MM.1S (cell line): ENCODE measurements around the gene ALKBH8.

Experiments used
- CTCF ChIP-seq: fragments of 300-600 bp; sonication (generic); IDR thresholded peaks from 2 replicates; pipeline ENCODE4 v1.5.1; 2016; ENCODE audit warnings: antibody characterized with exemption, low read length, mixed read lengths
- EZH2 ChIP-seq: fragments of 300-600 bp; sonication (generic); optimal IDR thresholded peaks from 2 replicates; pipeline ENCODE3; 2017; ENCODE audit warnings: low read depth, mild to moderate bottlenecking, antibody characterized with exemption, low read length, mixed read lengths

GRCh38 chr11:107598225-107599139 lies 32.9 kb upstream of the ALKBH8 start:
- peak; percentile 78 for TF ChIP-seq CTCF
- TF ChIP-seq EZH2: no peak
